ENCODE measurements around the gene SYT9. TPM values are rescaled to one million over a fixed set of nuclear protein-coding genes. Genes with fewer than 3 reads are reported as not detected.

Gene SYT9
- total and polyA plus RNA-seq, 2 of the 8 experiments (the other 6 are each of a cell fraction or from before 2014, with no cell fraction given): 1.5 to 2.9 TPM

GRCh38 chr11:7262672-7263071, 11.0 kb downstream of the SYT9 start (continued):
- no peak for TF ChIP-seq SIN3A (conservative IDR thresholded peaks at IDR 0.05 in 1 of 2, IDR thresholded peaks at IDR 0.05 in 1 of 2; ENCODE audit: low read depth in 1 of 2, low read length in 2 of 2)
- TF ChIP-seq SUZ12 (IDR thresholded peaks at IDR 0.05; ENCODE audit: low read length): no peak

All from H1 (cell line).